Upper lobe of left lung (tissue), 6 donors: ENCODE data around the gene SLC25A17. TPM values are rescaled to one million over a fixed set of nuclear protein-coding genes. Genes with fewer than 3 reads are reported as not detected.
A peak's percentile ranks its signal among the peaks of the same experiment; 100 is the strongest.

Source experiments
- ATAC-seq, 2 donors: fragments of 200-7000 bp; cut with Tn5 transposase; one replicate each; pipeline ENCODE4 v1.9.1; 2022; ENCODE audit warnings: mild to moderate bottlenecking in 2 of 2, moderate library complexity in 2 of 2; ENCODE audit not compliant: low FRiP score in 2 of 2
- DNase-seq, 2 donors: peaks; one replicate each; pipeline ENCODE4 v3.0.0-alpha.2; 2019 to 2020
- H3K27ac ChIP-seq, 4 donors: fragments of 200-600 bp; sonication (generic); one replicate each; pipeline ENCODE4 v1.5.1; 2016 to 2019
- H3K27me3 ChIP-seq, 4 donors: fragments of 200-600 bp; sonication (generic); one replicate each; pipeline ENCODE4 v1.5.1; 2017 to 2019
- H3K36me3 ChIP-seq, 4 donors: fragments of 200-600 bp; sonication (generic); one replicate each; pipeline ENCODE4 v1.5.1; 2016 to 2019
- H3K4me1 ChIP-seq, 4 donors: fragments of 200-600 bp; sonication (generic); one replicate each; pipeline ENCODE4 v1.5.1; 2018 to 2019
- H3K4me3 ChIP-seq, 4 donors: fragments of 200-600 bp; sonication (generic); one replicate each; pipeline ENCODE4 v1.5.1; 2017 to 2019; ENCODE audit warnings: mild to moderate bottlenecking in 2 of 4, moderate library complexity in 1 of 4
- H3K9me3 ChIP-seq, 4 donors: fragments of 200-600 bp; sonication (generic); one replicate each; pipeline ENCODE4 v1.5.1; 2018 to 2019
- EP300 ChIP-seq, 4 donors: sonication (generic); formaldehyde crosslinking; IDR thresholded peaks; one replicate each; pipeline ENCODE4 v1.5.1; 2017; ENCODE audit warnings: antibody characterized with exemption in 4 of 4, control low read depth in 2 of 4
- POLR2A ChIP-seq, 4 donors: fragments of 450-650 bp; IDR thresholded peaks; one replicate each; pipeline ENCODE4 v1.5.1; 2016 to 2017; ENCODE audit warnings: antibody characterized with exemption in 4 of 4, mild to moderate bottlenecking in 2 of 4
- POLR2AphosphoS5 ChIP-seq, 2 donors: sonication (generic); formaldehyde crosslinking; IDR thresholded peaks; one replicate each; pipeline ENCODE4 v1.5.1; 2017; ENCODE audit warnings: antibody characterized with exemption in 2 of 2
- WGBS, 2 donors: methylation state at CpG; one replicate each; pipeline ENCODE4 v1.1.5; 2017 to 2018; 5-methylcytosine and 5-hydroxymethylcytosine counted together
- total RNA-seq, 6 donors: library from RNA; depleted of rRNA in 4 of 6; stranded (reverse); fragments of >200 nt in 4 of 6; gene quantifications; one replicate each; pipeline versions ENCODE4 v1.1.0 to v1.2.1, GENCODE V29; 2016 to 2021
- TF ChIP-seq, protein P1 (sequence below), 6 experiments: fragments of 450-650 bp in 4 of 6; fragments of 200-600 bp in 2 of 6; sonication (generic) in 2 of 6; IDR thresholded peaks; one replicate each; pipeline ENCODE4 v1.5.1; 2016 to 2019; ENCODE audit warnings: antibody characterized with exemption in 6 of 6
- donor health status: DM: no; HTN: no; CAD: no; lungs with moderate emphysema.
- donor health status: DM: no; HTN: yes; CAD: no; lungs with severe emphysema.

The SLC25A17 gene
- total RNA-seq, 6 donors from 2014 or later = 7.3 to 21.0 (median 14.3) TPM

DNA sequence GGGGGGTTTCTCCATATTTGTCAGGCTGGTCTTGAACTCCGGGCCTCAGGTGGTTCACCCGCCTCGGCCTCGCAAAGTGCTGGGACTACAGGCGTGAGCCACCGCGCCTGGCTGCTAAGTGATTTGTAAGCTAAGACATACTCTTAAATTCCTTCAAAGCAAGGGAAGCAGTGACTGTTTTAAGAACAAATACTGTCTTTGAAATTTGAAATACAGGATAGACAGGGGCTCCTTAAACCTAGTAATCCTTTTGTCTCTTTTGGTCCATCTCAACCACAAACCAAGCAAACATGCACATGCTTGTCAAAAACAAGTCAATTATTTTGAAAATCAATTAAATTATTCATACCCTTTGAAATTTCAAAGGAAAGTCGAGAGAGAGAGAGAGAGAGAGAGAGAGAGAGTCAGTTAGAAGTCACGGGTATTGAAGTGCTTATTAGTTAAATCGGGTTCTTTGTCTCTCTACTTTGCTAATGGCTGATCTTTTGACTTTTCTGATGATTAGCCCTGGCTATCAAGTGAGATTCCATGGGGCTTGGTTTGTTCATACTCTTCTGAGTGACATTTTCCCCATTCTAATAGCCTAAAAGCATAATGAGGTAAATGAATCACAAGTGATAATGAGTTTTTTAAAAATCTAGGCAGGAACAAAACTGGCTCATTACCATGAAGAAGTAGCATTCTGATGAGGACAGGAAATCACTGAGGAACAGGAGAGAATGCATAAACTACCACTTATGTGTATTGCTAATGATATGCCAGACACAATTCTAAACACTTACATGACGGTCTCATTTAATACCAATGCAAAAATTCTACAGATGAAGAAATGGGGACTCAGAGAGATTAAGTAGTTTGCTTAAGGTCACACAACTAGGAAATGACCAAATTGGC lies 91.8 kb downstream of the SLC25A17 start:
- DNase-seq (peak in 1 of 2 donors; percentile 57), ATAC-seq (no peak)
- WGBS, 2 donors = 86 to 90% methylated on average over 11 of the region's 11 CpGs
- H3K9me3 ChIP-seq = no peaks in the 10 kb centered on the region
- no peak overlapping the region for H3K4me3 ChIP-seq
- no peaks in the 10 kb centered on the region for H3K36me3 ChIP-seq
- TF ChIP-seq EP300 (IDR thresholded peaks at IDR 0.05) (no peak), POLR2AphosphoS5 (IDR thresholded peaks at IDR 0.05) (no peak), POLR2A (IDR thresholded peaks at IDR 0.05) (no peak)
- TF ChIP-seq, protein P1, sequence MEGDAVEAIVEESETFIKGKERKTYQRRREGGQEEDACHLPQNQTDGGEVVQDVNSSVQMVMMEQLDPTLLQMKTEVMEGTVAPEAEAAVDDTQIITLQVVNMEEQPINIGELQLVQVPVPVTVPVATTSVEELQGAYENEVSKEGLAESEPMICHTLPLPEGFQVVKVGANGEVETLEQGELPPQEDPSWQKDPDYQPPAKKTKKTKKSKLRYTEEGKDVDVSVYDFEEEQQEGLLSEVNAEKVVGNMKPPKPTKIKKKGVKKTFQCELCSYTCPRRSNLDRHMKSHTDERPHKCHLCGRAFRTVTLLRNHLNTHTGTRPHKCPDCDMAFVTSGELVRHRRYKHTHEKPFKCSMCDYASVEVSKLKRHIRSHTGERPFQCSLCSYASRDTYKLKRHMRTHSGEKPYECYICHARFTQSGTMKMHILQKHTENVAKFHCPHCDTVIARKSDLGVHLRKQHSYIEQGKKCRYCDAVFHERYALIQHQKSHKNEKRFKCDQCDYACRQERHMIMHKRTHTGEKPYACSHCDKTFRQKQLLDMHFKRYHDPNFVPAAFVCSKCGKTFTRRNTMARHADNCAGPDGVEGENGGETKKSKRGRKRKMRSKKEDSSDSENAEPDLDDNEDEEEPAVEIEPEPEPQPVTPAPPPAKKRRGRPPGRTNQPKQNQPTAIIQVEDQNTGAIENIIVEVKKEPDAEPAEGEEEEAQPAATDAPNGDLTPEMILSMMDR (IDR thresholded peaks at IDR 0.05) = no peak
- no peak overlapping the region for H3K27ac ChIP-seq
- no peaks in the 10 kb centered on the region for H3K27me3 ChIP-seq
- H3K4me1 ChIP-seq = peaks cover 0 to 11% (median 3%) of the 10 kb centered on the region in 4 donors

DNA sequence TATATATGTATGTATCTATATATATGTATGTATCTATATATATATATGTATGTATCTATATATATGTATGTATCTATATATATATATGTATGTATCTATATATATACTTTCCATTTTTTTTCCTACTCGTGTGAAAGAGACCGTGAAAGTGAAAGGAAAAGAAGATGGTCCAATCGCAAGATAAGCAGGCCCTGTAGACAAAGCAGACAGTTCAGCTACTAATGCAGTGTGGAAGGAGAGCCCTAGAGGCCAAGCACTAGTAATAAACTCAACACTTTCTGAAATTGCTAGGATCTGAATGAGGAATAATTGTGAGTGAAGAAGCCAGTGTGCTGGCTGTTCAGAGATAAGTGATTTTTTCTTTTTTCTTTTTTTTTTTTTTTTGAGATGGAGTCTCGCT lies 92.6 kb downstream of the SLC25A17 start:
- ATAC-seq (peak in 1 of 2 donors; percentile 47), DNase-seq (no peak)
- no peak overlapping the region for H3K27ac ChIP-seq
- H3K27me3 ChIP-seq = no peaks in the 10 kb centered on the region
- H3K9me3 ChIP-seq = no peaks in the 10 kb centered on the region
- H3K4me1 ChIP-seq = peaks cover 0 to 7% (median 4%) of the 10 kb centered on the region in 4 donors
- H3K4me3 ChIP-seq = no peak overlapping the region
- WGBS, 2 donors = 53 to 56% methylated on average over 4 of the region's 4 CpGs
- no peaks in the 10 kb centered on the region for H3K36me3 ChIP-seq
- no peak for TF ChIP-seq EP300 (IDR thresholded peaks at IDR 0.05)
- no peak for TF ChIP-seq POLR2AphosphoS5 (IDR thresholded peaks at IDR 0.05)
- TF ChIP-seq, protein P1 (IDR thresholded peaks at IDR 0.05) = no peak
- no peak for TF ChIP-seq POLR2A (IDR thresholded peaks at IDR 0.05)

DNA sequence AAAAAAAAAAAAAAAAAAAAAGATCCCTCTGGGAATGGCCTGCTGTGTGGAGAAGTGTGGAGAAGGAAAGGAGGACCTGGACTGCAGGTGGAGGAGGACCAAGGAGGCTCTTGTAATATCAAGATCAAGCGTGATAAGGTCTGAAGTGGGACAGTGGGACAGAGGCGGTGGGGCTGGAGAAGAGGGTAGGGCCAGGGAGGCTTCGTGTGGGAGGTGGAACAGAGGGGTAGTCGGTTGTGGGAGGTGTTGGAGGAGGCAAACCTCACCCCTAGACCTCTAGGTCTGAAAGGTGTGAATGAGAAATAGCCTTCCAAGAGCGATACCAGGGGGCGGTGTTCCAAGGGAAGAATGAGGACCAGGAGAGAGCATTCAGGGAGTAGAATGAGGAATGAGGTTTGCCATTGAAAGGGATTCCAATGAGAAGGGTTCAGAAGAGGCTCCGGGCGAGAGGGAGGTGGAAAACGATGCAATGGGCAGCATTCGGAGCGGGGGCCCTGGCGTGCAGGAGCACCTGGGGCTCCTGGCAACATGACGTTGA lies 95.7 kb downstream of the SLC25A17 start:
- Histone ChIP-seq H3K9me3 (no peaks in the 10 kb centered on the region), H3K4me1 (peaks cover 0 to 3% (median under 1%) of the 10 kb centered on the region in 4 donors), H3K36me3 (no peaks in the 10 kb centered on the region), H3K4me3 (no peak overlapping the region), H3K27me3 (no peaks in the 10 kb centered on the region), H3K27ac (no peak overlapping the region)
- 82 to 92% methylated on average over 13 of the region's 13 CpGs for WGBS, 2 donors
- no peak for DNase-seq
- peak in 1 of 2 donors; percentile 16 for ATAC-seq
- TF ChIP-seq EP300 (IDR thresholded peaks at IDR 0.05) (no peak), POLR2A (IDR thresholded peaks at IDR 0.05) (no peak), POLR2AphosphoS5 (IDR thresholded peaks at IDR 0.05) (no peak)
- TF ChIP-seq, protein P1 (IDR thresholded peaks at IDR 0.05) = no peak

DNA sequence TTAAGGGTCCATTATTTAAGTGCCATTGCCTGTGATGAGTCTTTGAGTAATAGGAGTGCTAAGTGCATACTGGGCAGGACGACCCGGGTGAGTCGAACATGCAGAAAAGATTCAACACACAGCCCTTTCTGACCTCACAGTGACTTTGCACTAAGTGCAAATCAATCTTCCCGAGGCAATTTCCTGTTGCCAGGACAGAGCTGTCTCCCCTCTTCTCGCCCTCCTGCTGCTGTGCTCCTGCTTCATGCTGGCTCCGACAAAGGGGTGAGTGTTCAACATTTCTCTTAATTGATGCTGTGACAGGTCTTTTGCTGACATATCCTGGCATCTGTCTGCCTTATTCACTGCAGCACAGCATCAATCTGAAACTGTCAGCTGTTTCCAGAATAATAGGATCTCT lies 97.9 kb downstream of the SLC25A17 start:
- TF ChIP-seq POLR2AphosphoS5 (IDR thresholded peaks at IDR 0.05) (no peak), POLR2A (IDR thresholded peaks at IDR 0.05) (no peak), EP300 (IDR thresholded peaks at IDR 0.05) (no peak)
- TF ChIP-seq, protein P1 (IDR thresholded peaks at IDR 0.05) = no peak
- ATAC-seq (peak in 1 of 2 donors; percentile 36), DNase-seq (no peak)
- no peak overlapping the region for H3K27ac ChIP-seq
- no peak overlapping the region for H3K4me3 ChIP-seq
- peaks cover 0 to 3% (median 0%) of the 10 kb centered on the region in 4 donors for H3K4me1 ChIP-seq
- no peaks in the 10 kb centered on the region for H3K27me3 ChIP-seq
- no peaks in the 10 kb centered on the region for H3K36me3 ChIP-seq
- no peaks in the 10 kb centered on the region for H3K9me3 ChIP-seq
- 7 to 11% methylated on average over 6 of the region's 6 CpGs for WGBS, 2 donors
